ENCODE data around the gene CFAP251.
"Not testable (repeated sequence)": the region's sequence is repeated elsewhere in the genome, so short reads cannot be mapped to it uniquely, and the experiment has no call there.

Gene CFAP251

GRCh38 chr12:122024132-122024785 is 105.9 kb downstream of the CFAP251 start:
- DNase-seq: peak in 1 of 56 donors; percentile 21

- DNase-seq: no peak
These were observed 108.4 kb downstream of the CFAP251 start for GRCh38 chr12:122026706-122027333.

- peak in 27 of 56 donors; percentile 6 to 55 (median 30) for DNase-seq
These were observed 109.9 kb downstream of the CFAP251 start for GRCh38 chr12:122028165-122028904.

- no peak for DNase-seq
These were observed 110.6 kb downstream of the CFAP251 start for GRCh38 chr12:122028905-122029560.

GRCh38 chr12:122029620-122030423 is 111.4 kb downstream of the CFAP251 start:
- DNase-seq: peak in 2 of 56 donors; percentile 3 to 7

GRCh38 chr12:122030424-122031035 is 112.1 kb downstream of the CFAP251 start:
- no peak for DNase-seq

- peak in 10 of 56 donors; percentile 3 to 46 (median 10) for DNase-seq
These were observed 113.2 kb downstream of the CFAP251 start for GRCh38 chr12:122031342-122032216.

GRCh38 chr12:122032580-122032979 is 114.2 kb downstream of the CFAP251 start:
- no peak for DNase-seq

GRCh38 chr12:122035292-122035691 is 116.9 kb downstream of the CFAP251 start:
- peak in 3 of 56 donors; percentile 9 to 12 (median 11) for DNase-seq

GRCh38 chr12:122036153-122036552 is 117.8 kb downstream of the CFAP251 start:
- DNase-seq: no peak

GRCh38 chr12:122040579-122041386 is 122.4 kb downstream of the CFAP251 start:
- DNase-seq: no peak

GRCh38 chr12:122041458-122041857 is 123.1 kb downstream of the CFAP251 start:
- DNase-seq: not testable (repeated sequence)

GRCh38 chr12:122042910-122043309 is 124.5 kb downstream of the CFAP251 start:
- DNase-seq: no peak

- no peak for DNase-seq
These were observed 125.1 kb downstream of the CFAP251 start for GRCh38 chr12:122043476-122043875.

GRCh38 chr12:122045262-122045661 is 126.9 kb downstream of the CFAP251 start:
- DNase-seq: no peak

GRCh38 chr12:122046145-122046544 is 127.8 kb downstream of the CFAP251 start:
- no peak for DNase-seq

- DNase-seq: no peak
These were observed 129.8 kb downstream of the CFAP251 start for GRCh38 chr12:122048151-122048550.

- no peak for DNase-seq
These were observed 131.4 kb downstream of the CFAP251 start for GRCh38 chr12:122049827-122050226.

- no peak for DNase-seq
These were observed 132.3 kb downstream of the CFAP251 start for GRCh38 chr12:122050706-122051105.
